Endometrial microvascular endothelial cells (primary cell): ENCODE measurements around the gene MUC13. TPM values are rescaled to one million over a fixed set of nuclear protein-coding genes. Genes with fewer than 3 reads are reported as not detected.

Source experiments
- in situ Hi-C: cut with HindIII; loops from 2 replicates; pipeline ENCODE4 v1.10.0; 2017; ENCODE audit warnings: low sequenced_read_pairs, low pct_unique_long_range_greater_than_20kb; ENCODE audit errors: inconsistent ontology term
- total RNA-seq: library from RNA; depleted of rRNA; stranded (reverse); fragments of >200 nt; gene quantifications from one replicate; pipeline ENCODE4 v1.2.3, GENCODE V29; 2015; ENCODE audit errors: inconsistent ontology term

The MUC13 gene
- total RNA-seq, 1 donor from 2014 or later: not detected

DNA sequence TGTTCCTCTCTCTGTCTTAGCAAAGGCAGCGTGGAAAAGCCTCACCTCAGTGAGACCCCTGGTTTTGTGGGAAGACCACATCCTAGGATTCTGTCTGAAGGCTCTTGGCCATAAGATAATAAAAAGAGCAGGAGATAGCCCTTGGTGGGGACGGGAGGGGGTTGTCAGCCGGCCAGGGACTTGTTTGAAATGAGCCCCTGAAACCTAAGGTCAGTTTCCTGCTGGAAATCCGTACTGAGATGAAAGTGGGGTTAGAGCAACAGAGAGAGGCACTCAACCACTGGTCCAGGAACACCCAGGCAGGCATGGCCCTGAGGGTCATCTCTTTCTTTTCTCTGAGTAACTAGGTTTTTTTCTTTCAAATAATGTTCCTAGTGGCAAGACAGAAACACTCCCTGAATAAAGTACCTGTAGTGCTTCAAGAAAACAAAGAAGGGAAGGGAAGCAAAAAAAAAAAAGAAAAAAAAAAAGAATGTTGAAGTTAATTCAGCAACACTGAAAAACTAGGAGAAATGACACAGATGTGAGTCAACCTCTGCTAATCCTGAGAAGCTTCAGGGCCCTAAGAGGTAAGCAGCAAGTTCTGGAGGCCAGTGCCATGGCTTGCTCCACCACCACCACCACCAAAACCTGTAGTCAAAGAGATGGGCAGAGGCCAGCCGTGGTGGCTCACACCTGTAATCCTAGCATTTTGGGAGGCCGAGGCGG, 50.6 kb downstream of the MUC13 start:
- in situ Hi-C loops: no loop called here

DNA sequence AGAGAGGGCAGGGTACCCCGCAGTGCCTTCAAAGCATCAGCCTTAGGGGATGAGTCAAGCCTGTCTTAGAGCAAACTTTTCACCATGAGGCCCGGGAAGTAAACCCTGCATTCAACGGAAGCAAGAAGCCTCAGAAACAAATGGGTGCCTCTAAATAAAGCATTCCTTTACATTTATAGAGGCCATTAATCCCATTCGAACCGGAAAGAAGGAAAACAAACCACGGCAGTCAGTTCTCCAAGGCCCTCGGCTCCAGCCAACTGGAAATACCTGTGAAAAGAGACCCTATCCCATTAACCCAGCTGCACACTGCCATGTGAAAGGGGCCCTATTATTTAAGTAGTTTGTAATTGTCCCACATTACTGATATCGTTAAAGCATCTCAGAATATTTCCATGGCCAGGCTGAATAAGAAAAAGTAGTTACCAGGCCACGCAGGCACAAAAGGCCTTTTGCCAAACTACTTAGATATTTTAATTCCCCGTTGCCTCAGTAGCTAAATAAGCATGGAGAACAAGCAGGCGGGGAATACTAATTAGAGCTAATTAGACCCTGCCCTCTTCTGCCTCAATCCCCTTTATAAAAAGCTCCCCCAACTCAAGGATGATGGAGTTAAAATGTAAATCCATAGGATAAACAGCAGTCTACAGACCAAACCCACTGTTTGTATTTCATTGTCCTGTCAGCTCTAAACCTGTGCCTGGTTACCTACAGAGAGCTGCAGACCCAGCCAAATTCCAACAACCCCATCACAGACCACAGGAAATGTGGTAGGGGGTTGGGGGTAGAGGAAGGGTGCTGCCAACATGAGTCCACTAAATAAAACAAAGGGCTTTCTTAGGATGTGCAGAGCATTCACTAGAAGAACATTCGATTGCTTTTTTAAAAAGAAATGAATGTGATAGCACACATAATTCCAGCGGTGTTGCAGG, 51.5 kb downstream of the MUC13 start:
- in situ Hi-C loops: no loop called here

DNA sequence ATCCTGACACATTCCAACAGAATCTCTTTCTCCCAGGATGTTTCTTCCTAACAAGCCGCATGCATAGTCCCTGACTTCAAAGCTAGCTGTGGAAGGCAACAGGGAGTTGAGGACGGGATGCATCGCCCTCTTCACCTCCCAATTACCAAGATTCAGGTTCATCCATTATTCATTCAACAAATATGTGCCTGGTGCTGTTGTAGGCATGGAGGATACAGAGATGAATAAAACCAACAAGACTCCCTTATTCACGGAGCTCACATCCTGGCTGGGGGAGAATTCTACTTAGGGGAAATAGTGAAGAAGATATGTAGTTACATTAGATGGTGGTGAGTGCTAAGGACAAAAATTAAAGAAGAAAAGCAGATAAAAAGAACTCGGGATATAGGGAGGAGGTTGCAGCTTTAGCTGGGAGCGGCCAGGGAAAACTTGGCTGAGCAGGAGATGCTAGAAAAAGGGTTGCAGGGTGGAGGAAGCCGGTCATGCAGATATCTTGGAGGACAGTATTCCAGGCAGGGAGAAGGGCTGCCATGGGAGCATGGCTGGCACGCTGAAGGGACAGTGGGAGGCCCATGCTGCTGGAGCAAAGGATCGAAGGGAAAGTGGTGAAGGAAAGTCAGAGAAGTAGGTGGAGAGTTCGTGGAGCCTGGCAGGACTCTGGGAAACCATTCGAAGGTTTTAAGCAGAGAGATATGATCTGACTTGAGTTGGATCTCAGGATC, 52.4 kb downstream of the MUC13 start:
- in situ Hi-C loops: no loop called here

DNA sequence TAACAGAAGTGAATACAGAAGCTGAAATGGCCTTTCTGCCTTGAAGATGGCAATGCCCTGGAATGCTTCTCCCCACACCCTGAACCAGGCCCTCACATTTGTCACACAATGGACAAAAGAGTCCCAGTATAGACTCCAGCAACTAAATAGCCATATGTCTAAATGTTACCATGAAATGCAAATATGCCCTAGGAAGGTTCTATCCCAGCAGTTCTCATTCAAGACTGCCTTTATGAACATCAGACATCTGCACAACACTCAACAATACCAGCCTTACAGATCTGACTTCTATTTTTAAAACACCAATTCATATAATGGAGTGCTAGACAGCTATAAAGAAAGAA, 55.2 kb downstream of the MUC13 start:
- in situ Hi-C loops: no loop called here

DNA sequence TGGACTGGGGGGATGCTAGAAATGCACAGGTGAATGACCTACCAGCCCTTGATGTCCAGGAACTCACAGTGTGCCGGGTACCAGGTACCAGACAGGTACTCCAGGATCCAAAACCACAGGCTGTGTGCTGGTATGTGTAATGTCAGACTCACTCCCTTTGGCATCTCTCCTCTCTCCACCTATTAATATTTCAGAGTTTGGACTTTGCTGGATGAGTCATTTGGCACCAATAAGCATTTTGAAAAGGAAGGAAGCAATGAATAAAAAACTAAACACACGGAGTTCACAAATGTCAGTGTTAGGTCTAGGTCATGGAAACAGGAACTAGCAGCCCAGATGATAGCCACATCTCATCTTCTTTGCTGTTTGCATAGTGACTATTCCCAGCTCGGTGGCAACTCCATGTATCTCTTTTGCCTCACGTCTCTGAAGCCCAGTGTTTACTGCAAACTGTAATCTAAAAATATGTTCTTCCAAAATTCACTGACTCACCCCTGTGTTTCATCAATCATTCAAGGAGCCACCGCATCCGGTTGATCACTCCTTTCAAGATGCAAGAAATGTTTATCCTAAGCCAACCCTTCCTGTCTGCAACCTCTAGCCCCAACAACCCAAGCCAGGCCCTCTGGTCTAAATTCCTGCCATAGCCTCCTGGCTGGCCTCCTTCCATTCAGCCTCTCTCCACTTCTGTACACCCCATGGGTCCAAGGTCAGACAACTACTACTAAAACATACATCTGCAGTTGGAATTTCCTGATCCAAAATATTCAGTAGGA, 55.8 kb downstream of the MUC13 start:
- in situ Hi-C loops: no loop called here

DNA sequence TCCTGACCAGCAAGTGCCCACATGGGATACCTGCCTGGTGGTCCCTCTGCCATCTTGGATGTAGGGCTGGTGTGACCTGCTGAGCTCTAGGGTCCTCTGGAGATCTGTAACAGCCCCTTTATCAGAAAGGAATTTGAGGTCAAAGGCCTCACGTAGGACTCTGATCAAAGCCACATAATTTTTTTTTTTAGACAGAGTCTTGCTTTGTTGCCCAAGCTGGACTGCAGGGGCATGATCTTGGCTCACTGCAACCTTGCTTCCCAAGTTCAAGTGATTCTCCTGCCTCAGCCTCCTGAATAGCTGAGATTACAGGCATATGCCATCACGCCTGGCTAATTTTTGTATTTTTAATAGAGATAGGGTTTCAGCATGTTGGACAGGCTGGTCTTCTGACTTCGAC, 56.9 kb downstream of the MUC13 start:
- in situ Hi-C loops: no loop called here

DNA sequence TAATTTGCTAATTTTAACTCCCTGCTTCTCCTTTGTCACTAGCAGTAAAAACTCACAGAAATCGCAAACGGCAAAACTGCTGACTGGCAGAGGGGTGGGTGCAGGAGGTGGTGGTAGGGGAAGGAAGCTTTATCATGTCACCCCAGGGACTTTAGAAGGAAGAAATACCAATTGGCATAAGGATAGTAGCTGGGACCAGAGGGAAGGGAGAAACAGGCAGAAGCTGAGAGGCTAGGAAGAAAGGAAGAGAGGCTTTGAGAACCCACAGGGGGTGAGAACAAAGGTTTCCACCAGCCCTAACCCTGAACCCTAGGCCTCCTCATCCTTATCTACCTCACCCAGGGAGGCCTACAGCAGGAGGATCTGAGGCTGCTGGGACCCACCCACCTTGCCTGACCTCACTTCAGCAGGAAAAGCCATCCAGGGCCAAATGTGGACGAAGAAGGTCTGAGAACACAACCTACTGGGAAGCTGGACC, 58.1 kb downstream of the MUC13 start:
- in situ Hi-C loops: no loop called here

DNA sequence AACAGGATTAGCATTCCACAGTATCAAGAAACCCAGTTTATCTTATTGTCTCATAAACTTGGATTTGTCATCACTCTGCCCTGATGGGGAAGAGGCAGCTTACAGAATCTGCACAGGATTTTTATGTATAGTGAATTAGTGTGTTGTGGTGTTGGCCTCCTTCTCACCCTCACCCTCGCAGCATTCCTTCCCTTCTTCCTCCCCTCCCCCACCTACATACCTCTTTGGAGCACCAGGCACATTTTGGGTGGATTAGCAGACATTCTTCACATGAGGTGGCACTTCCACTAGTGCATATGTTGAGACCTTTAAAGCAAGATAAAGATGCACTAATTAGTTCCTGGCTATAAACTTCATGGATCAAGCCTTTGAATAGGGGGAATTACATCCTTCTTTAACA, 61.3 kb downstream of the MUC13 start:
- in situ Hi-C loops: no loop called here

DNA sequence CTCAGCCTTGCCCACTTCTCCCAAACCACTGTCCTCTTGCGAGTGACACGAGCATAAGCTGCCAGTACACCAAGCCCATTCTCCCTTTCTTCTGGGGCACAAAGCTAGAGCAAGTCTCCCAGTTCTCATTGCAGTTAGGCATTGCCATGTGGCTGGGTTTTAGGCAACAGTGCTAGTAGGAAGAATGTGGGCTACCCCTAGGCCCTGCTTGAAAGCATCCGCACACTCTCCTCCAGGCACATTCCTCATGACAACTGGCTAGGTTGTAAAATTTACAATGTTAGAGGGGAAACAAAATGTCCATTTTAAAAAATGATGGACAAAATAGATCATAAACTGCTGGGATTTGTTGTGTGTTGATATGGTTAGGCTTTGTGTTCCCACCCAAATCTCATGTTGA, 67.0 kb downstream of the MUC13 start:
- in situ Hi-C loops: no loop called here

DNA sequence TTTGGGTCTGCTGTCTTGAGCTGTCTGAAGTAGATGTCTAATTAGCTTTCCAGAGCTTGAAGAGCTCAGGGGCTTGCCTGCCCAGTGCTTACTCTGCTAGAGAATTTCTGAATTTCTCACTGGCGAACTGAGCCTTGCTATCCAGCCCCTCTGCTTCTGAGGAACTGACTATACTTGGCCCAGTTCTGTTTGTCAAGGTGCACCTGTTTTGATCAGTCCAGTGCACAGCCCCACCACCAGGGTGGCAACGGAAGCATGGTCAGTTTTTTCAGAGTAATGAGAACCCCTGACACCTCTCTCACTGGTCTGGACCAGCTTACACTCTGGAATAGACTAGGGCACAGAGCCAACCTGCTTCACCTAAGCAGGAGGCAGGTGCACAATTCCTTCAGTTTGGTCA, 72.5 kb downstream of the MUC13 start:
- in situ Hi-C loops: no loop called here

DNA sequence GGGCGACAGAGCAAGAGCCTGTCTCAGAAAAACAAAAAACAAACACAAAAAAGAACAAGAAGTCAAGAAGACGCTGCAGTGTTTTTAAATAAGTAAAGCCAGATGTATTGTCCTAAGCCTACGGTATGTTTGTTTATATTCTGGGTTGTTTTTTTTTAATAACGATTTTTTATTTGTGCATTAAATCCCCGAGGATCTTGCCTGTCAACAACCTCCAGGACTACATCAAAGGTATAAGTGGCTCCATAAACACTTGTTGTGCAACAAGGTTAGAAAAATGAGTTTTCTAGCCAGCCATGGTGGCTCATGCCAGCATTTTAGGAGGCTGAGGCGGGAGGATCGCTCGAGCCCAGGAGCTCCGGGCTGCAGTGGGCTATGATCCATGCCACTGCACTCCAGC, 73.5 kb downstream of the MUC13 start:
- in situ Hi-C loops: no loop called here

DNA sequence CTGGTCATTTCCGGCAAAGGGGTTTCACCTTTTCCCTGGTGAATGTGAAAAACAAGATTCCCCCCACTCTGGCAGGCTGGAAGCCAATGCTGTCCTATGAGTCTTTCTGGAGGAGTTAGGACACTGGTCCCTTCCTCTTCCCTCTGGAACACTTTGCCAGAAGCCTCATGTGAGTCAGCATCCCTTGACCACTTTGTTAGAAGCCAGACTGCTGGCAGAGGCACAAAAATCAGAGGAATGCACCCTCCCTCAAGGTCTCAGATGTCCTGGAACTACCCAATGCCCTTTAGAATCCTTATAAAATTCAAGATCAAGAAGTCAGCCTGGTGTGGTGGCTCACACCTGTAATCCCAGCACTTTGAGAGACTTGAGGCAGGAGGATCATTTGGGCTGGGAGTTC, 74.0 kb downstream of the MUC13 start:
- in situ Hi-C loops: no loop called here

DNA sequence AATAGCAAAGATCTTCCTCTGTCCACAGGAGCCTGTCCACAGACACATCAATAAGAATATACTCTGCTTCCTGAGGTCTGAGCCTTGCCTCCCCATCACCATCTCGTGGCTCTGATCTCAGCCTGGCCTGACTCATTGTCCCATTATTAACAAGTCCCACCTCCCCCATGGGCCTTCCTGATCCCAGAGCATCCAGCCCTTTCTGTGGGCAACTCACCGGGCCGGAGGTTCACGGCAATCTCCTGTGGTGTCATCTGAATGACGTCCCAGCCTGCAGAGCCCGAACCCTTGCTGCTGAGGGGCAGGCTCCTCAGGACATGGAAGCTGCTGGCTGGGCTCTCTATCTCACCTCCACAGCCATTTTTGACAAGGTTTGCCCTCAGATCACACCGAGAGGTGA, 75.5 kb downstream of the MUC13 start:
- in situ Hi-C loops: no loop called here

DNA sequence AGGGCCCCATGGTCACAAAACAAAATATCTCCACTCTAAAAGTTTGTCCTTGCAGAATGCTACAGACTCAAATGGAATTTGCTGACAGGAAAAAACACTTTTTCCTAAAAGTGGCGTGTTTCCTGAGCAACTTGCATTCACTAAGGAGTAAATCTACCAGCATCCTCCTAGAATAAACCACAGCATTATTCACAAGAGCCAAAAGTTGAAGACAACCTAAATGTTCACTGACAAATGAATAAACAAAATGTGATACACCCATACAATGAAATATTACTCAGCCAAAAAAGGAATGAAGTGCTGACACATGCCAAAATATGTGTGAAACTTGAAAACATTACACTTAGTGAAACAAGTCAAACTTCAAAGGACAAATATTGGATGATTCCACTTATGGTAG, 76.3 kb downstream of the MUC13 start:
- in situ Hi-C loops: no loop called here

DNA sequence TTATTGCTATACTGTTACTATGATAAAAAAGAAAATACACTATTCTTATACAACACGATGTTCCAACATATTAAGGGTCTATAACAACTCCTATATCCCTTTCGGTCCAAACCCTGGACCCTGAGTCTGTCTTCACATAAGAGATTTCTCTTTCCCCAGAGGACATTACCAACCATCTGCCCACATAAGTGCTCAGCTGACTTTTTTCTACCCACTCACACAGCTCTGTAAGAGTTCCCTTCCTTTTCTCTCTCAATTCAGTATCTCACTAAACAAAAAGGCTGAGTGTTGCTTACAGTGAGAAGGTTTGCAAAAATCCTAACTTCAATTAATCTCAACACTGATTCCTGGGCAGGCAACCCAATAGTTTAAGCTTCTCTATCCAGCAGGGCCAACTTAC, 77.9 kb downstream of the MUC13 start:
- in situ Hi-C loops: no loop called here
